ENCODE data around the gene FERMT2. TPM values are rescaled to one million over a fixed set of nuclear protein-coding genes. Genes with fewer than 3 reads are reported as not detected.

The FERMT2 gene
- total and polyA plus RNA-seq, 9 of the 15 experiments (the other 6 are each of a cell fraction or from before 2014, with no cell fraction given): 0.10 to 1.3 (median 0.40) TPM

- Histone ChIP-seq H3K79me2 (ENCODE audit: control insufficient read depth, insufficient read depth, low read length) (no peaks in the 10 kb centered on the region), H3K9me1 (ENCODE audit: control insufficient read depth, insufficient read depth, low read length) (no peaks in the 10 kb centered on the region), H4K20me1 (replicated peaks; ENCODE audit: control insufficient read depth, insufficient read depth, low read length) (no peaks in the 10 kb centered on the region), H3K4me3 (no peak overlapping the region), H3K9me3 (replicated peaks; ENCODE audit: control insufficient read depth, insufficient read depth, low read depth, low read length) (no peaks in the 10 kb centered on the region), H3K4me1 (replicated peaks in 1 of 2; ENCODE audit: control insufficient read depth in 2 of 2, insufficient read depth in 2 of 2, low read length in 2 of 2) (no peaks in the 10 kb centered on the region), H3K27ac (ENCODE audit: extremely low read depth, low read depth, low read length) (no peak overlapping the region), H3K4me2 (ENCODE audit: insufficient read depth, low read length) (no peak overlapping the region), H3K36me3 (ENCODE audit: control insufficient read depth, insufficient read depth, low read length) (no peaks in the 10 kb centered on the region), H3K27me3 (ENCODE audit: control insufficient read depth in 2 of 2, insufficient read depth in 2 of 2, low read length in 2 of 2) (no peaks in the 10 kb centered on the region), H3K9ac (ENCODE audit: insufficient read depth in 1 of 2, low read depth in 2 of 2, low read length in 2 of 2) (no peak overlapping the region), H2AFZ (ENCODE audit: low read depth, low read length) (no peak overlapping the region)
- FAIRE-seq (no peak), ATAC-seq (no peak), DNase-seq (ENCODE audit: extremely low read depth in 1 of 4, low spot score in 3 of 4) (no peak)
- BruUV-seq (replicated peaks): no TSS peak
- in situ Hi-C loops (cut with MboI): no loop called here
- 3% methylated on average over 5 of the region's 5 CpGs for WGBS (ENCODE audit: insufficient coverage, low coverage, missing lambda C conversion rate)
- intact Hi-C loops (cut with micrococcal nuclease): no loop called here
- ChIA-PET CTCF (ENCODE audit: low intra/inter-chr PET ratio) (no interaction called here), POLR2A (interaction anchor here (0.7 kb wide), 1 partner anchor 93 kb away, joined by 3 read pairs; no protein-coding TSS in a partner anchor)
- TF ChIP-seq ZNF436 (CRISPR knock-in tag; IDR thresholded peaks at IDR 0.05): no peak
- no peak for TF ChIP-seq IFI16 (CRISPR knock-in tag; IDR thresholded peaks at IDR 0.05)
- TF ChIP-seq BCLAF1 (IDR thresholded peaks at IDR 0.05; ENCODE audit: borderline replicate concordance in 1 of 2, control insufficient read depth in 1 of 2, low read depth in 2 of 2, low read length in 1 of 2): no peak
- no peak for TF ChIP-seq ZNF274 (IDR thresholded peaks at IDR 0.05; ENCODE audit: borderline replicate concordance, low read depth, low read length)
- TF ChIP-seq CTBP1 (IDR thresholded peaks at IDR 0.05; ENCODE audit: borderline replicate concordance): no peak
- TF ChIP-seq POLR2AphosphoS5 (IDR thresholded peaks at IDR 0.05; ENCODE audit: control insufficient read depth, insufficient read depth, low read depth, low read length): no peak
- no peak for TF ChIP-seq ARID3A (IDR thresholded peaks at IDR 0.05; ENCODE audit: borderline replicate concordance, low read depth, low read length)
These were observed 42.9 kb downstream of the FERMT2 start for GRCh38 chr14:52907949-52908348.

All from K562 (cell line).